K562 (cell line): Measurements from ENCODE around the gene ABHD3. TPM values are rescaled to one million over a fixed set of nuclear protein-coding genes. Genes with fewer than 3 reads are reported as not detected.
A peak's percentile ranks its signal among the peaks of the same experiment; 100 is the strongest.

Source experiments
- ATAC-seq: fragments of 200-7000 bp; cut with Tn5 transposase; 3 replicates; pipeline ENCODE4 v1.9.1; 2020; ENCODE audit warnings: moderate library complexity
- BruUV-seq: library from RNA; stranded (reverse); fragments of 400-500 nt; replicated peaks from 2 replicates; lab custom pipeline; 2021; lab: Mats Ljungman, UMichigan
- CTCF ChIA-PET: fragments of 300-600 bp; formaldehyde crosslinking; extraction: SDS; loops from one replicate; lab custom pipeline; 2021; ENCODE audit warnings: low intra/inter-chr PET ratio; lab: Yijun Ruan, JAX
- POLR2A ChIA-PET: fragments of 300-600, 350-650 bp; sonication (Branson Sonifier 250); formaldehyde crosslinking; extraction: SDS; loops from one replicate; lab custom pipeline; 2021; ENCODE audit warnings: antibody characterized with exemption, inconsistent platforms; lab: Yijun Ruan, JAX
- DNase-seq, 4 experiments: peaks; one replicate each; pipeline versions ENCODE4 v3.0.0 to v3.0.0-alpha.2; 2011 to 2018; ENCODE audit warnings: low spot score in 3 of 4, mixed read lengths in 3 of 4; ENCODE audit errors: extremely low read depth in 1 of 4
- FAIRE-seq: peaks from 2 replicates; lab custom pipeline; 2011; peaks lifted over from hg19 to GRCh38; lab: Jason Lieb, UNC
- H2AFZ ChIP-seq: 2 replicates; pipeline ENCODE4 v1.6.0; 2011; ENCODE audit warnings: low read depth, low read length, control low read depth, inconsistent platforms
- H3K27ac ChIP-seq: fragments of 200-600 bp; 3 replicates; pipeline ENCODE4 v1.8.0; 2011; ENCODE audit warnings: low read depth, mild to moderate bottlenecking, control low read depth, inconsistent platforms, low read length, moderate library complexity, mixed read lengths; ENCODE audit errors: extremely low read depth
- H3K27me3 ChIP-seq, 2 experiments: fragments of 300-600 bp in 1 of 2; 2 replicates in 1 of 2; 3 replicates in 1 of 2; pipeline versions ENCODE4 v1.6.0 to v1.8.0; 2011; ENCODE audit warnings: inconsistent platforms in 2 of 2, low read length in 2 of 2, mild to moderate bottlenecking in 1 of 2, mixed read lengths in 1 of 2, moderate library complexity in 1 of 2; ENCODE audit not compliant: control insufficient read depth in 2 of 2, insufficient read depth in 2 of 2
- H3K36me3 ChIP-seq: fragments of 300-600 bp; 3 replicates; pipeline ENCODE4 v1.8.0; 2011; ENCODE audit warnings: mild to moderate bottlenecking, low read length, inconsistent platforms; ENCODE audit not compliant: control insufficient read depth, insufficient read depth
- H3K4me1 ChIP-seq, 2 experiments: fragments of 200-600 bp in 1 of 2; replicated peaks in 1 of 2; 2 replicates in 1 of 2; 3 replicates in 1 of 2; pipeline versions ENCODE4 v1.5.1 to v1.8.0; 2011; ENCODE audit warnings: inconsistent platforms in 2 of 2, low read length in 2 of 2, mild to moderate bottlenecking in 1 of 2, mixed read lengths in 1 of 2, moderate library complexity in 1 of 2; ENCODE audit not compliant: control insufficient read depth in 2 of 2, insufficient read depth in 2 of 2
- H3K4me2 ChIP-seq: 2 replicates; pipeline ENCODE4 v1.6.1; 2011; ENCODE audit warnings: low read length, control low read depth, inconsistent platforms, mixed read lengths; ENCODE audit not compliant: insufficient read depth
- H3K4me3 ChIP-seq: fragments of 200-600 bp; sonication (generic), shearing (Covaris generic); 2 replicates; pipeline ENCODE4 v1.5.1; 2016; ENCODE audit warnings: control low read depth, inconsistent platforms
- H3K79me2 ChIP-seq: fragments of 200-600 bp; 3 replicates; pipeline ENCODE4 v1.8.0; 2011; ENCODE audit warnings: low read length, inconsistent platforms; ENCODE audit not compliant: control insufficient read depth, insufficient read depth
- H3K9ac ChIP-seq, 2 experiments: 2 replicates each; pipeline versions ENCODE4 v1.6.0 to v1.6.1; 2011; ENCODE audit warnings: low read depth in 2 of 2, low read length in 2 of 2, control low read depth in 1 of 2, inconsistent platforms in 1 of 2, mild to moderate bottlenecking in 1 of 2, mixed read lengths in 1 of 2; ENCODE audit not compliant: insufficient read depth in 1 of 2
- H3K9me1 ChIP-seq: one replicate; pipeline ENCODE4 v1.6.0; 2011; ENCODE audit warnings: inconsistent platforms, mild to moderate bottlenecking, low read length, moderate library complexity; ENCODE audit not compliant: control insufficient read depth, insufficient read depth
- H3K9me3 ChIP-seq: replicated peaks from 2 replicates; pipeline ENCODE4 v1.5.1; 2011; ENCODE audit warnings: low read depth, low read length, inconsistent platforms; ENCODE audit not compliant: control insufficient read depth, insufficient read depth
- H4K20me1 ChIP-seq: replicated peaks from 2 replicates; pipeline ENCODE4 v1.6.1; 2011; ENCODE audit warnings: low read length, inconsistent platforms, mixed read lengths; ENCODE audit not compliant: control insufficient read depth, insufficient read depth
- CBX8 ChIP-seq: fragments of 200-600 bp; sonication (generic); IDR thresholded peaks from 2 replicates; pipeline ENCODE4 v1.6.1; 2012; ENCODE audit warnings: borderline replicate concordance, mixed run types, low read depth, mild to moderate bottlenecking, moderate library complexity, mixed read lengths, low read length, control low read depth, inconsistent platforms; ENCODE audit not compliant: poor library complexity, severe bottlenecking; ENCODE audit errors: extremely low read depth
- CREB3 ChIP-seq: fragments of 450-650 bp; conservative IDR thresholded peaks from 2 replicates; pipeline ENCODE4 v1.6.1; 2016; ENCODE audit warnings: missing genetic modification characterization, low read depth, mild to moderate bottlenecking, missing compliant biosample characterization, moderate library complexity
- ID3 ChIP-seq, 2 experiments: fragments of 250-450 bp in 1 of 2; fragments of 450-650 bp in 1 of 2; sonication (Bioruptor Pico) in 1 of 2; IDR thresholded peaks; 2 replicates each; pipeline versions ENCODE4 v1.6.1 to v1.8.0; 2016 to 2021; ENCODE audit warnings: mild to moderate bottlenecking in 2 of 2, moderate library complexity in 2 of 2, missing compliant biosample characterization in 1 of 2, missing genetic modification characterization in 1 of 2
- KLF13 ChIP-seq: fragments of 450-650 bp; IDR thresholded peaks from 2 replicates; pipeline ENCODE4 v1.6.1; 2016; ENCODE audit warnings: missing genetic modification characterization, low read depth, mild to moderate bottlenecking, missing compliant biosample characterization, moderate library complexity, borderline replicate concordance
- MCM3 ChIP-seq: fragments of 450-650 bp; IDR thresholded peaks from 2 replicates; pipeline ENCODE4 v1.6.1; 2016
- NFIC ChIP-seq: fragments of 450-650 bp; IDR thresholded peaks from 2 replicates; pipeline ENCODE4 v1.6.1; 2017; ENCODE audit warnings: mild to moderate bottlenecking, inconsistent platforms
- RBFOX2 ChIP-seq: fragments of 200-400 bp; formaldehyde crosslinking; IDR thresholded peaks from 2 replicates; pipeline ENCODE4 v1.6.1; 2017; ENCODE audit warnings: low read depth, mild to moderate bottlenecking, low read length, moderate library complexity
- SLC30A9 ChIP-seq: fragments of 250-450 bp; sonication (Bioruptor Pico); IDR thresholded peaks from 2 replicates; pipeline ENCODE4 v1.8.0; 2022; ENCODE audit warnings: mild to moderate bottlenecking, moderate library complexity
- TCF3 ChIP-seq: sonication (generic); formaldehyde crosslinking; IDR thresholded peaks from 2 replicates; pipeline ENCODE4 v1.4.0; 2020; ENCODE audit warnings: mild to moderate bottlenecking, missing genetic modification reagents
- TFAP4 ChIP-seq: sonication (generic); formaldehyde crosslinking; IDR thresholded peaks from 2 replicates; pipeline ENCODE4 v1.8.0; 2022; ENCODE audit warnings: missing genetic modification reagents, mild to moderate bottlenecking, moderate library complexity, borderline replicate concordance
- ZBTB43 ChIP-seq: sonication (generic); formaldehyde crosslinking; IDR thresholded peaks from 2 replicates; pipeline ENCODE4 v1.8.0; 2023; ENCODE audit warnings: mild to moderate bottlenecking, missing genetic modification reagents
- ZNF134 ChIP-seq: fragments of 250-450 bp; sonication (Bioruptor Pico); conservative IDR thresholded peaks from 2 replicates; pipeline ENCODE4 v1.4.0; 2020
- ZNF347 ChIP-seq: fragments of 450-650 bp; formaldehyde crosslinking; IDR thresholded peaks from 2 replicates; pipeline ENCODE4 v1.4.0; 2020; ENCODE audit warnings: low read depth, mild to moderate bottlenecking, moderate library complexity
- ZNF384 ChIP-seq: IDR thresholded peaks from 2 replicates; pipeline ENCODE4 v1.6.1; 2012; ENCODE audit warnings: low read depth, low read length, improper control_type of control experiment
- WGBS: fragments of 100-300 bp; shearing (Covaris generic); methylation state at CpG from one replicate; pipeline ENCODE4 v1.1.6; 2016; ENCODE audit warnings: low coverage, mixed read lengths; ENCODE audit not compliant: insufficient coverage; ENCODE audit errors: missing lambda C conversion rate; 5-methylcytosine and 5-hydroxymethylcytosine counted together
- in situ Hi-C: fragments of 300-500 bp; cut with MboI; formaldehyde crosslinking; loops from 4 replicates; pipeline ENCODE4 v1.15.0; 2018; ENCODE audit warnings: inconsistent platforms, mixed read lengths
- intact Hi-C: fragments of 100-400 bp; cut with micrococcal nuclease; formaldehyde crosslinking; loops from 2 replicates; pipeline ENCODE4 v1.14.2; 2022
- polyA plus RNA-seq, 8 experiments: library from polyadenylated mRNA; depleted of rRNA in 4 of 8; stranded (reverse) in 5 of 8; unstranded in 3 of 8; fragments of >200 nt; fragmentation: Nextera tagmentation in 2 of 8; fragmentation: Illumina TruSeq in 1 of 8; extraction: Ambion mirVana in 2 of 8; extraction: Trizol in 1 of 8; gene quantifications; 2 replicates each; pipeline versions ENCODE4 v1.2.1 to v1.2.3, GENCODE V29; 2011 to 2014; ENCODE audit warnings: inconsistent platforms in 1 of 8, missing spikeins in 1 of 8
- total RNA-seq, 7 experiments: library from RNA; depleted of rRNA in 6 of 7; stranded (reverse); fragments of >200 nt in 6 of 7; fragmentation: Illumina TruSeq in 2 of 7; extraction: Trizol in 2 of 7; gene quantifications; 2 replicates each; pipeline versions ENCODE4 v1.2.1 to v1.2.3, GENCODE V29; 2011 to 2021; ENCODE audit warnings: low replicate concordance in 1 of 7

The ABHD3 gene
- total and polyA plus RNA-seq, 9 of the 15 experiments (the other 6 are each of a cell fraction or from before 2014, with no cell fraction given): 6.3 to 38.8 (median 19.4) TPM

GRCh38 chr18:21739604-21740537 is 35.3 kb upstream of the ABHD3 start:
- H3K27ac ChIP-seq: peak overlapping the region; percentile 95
- ChIA-PET CTCF (no interaction called here), POLR2A (interaction anchor here (0.5 to 3.8 kb wide), 13 partner anchors 9 to 1254 kb away, joined by 3 to 21 read pairs (median 4); partner anchors contain the start of gene ESCO1)
- DNase-seq: peak; percentile 39 to 90 (median 44)
- WGBS: 5% methylated on average over 21 of the region's 21 CpGs
- H3K79me2 ChIP-seq: peaks cover 42% of the 10 kb centered on the region
- peaks cover 6% of the 10 kb centered on the region; the same call in 1 of the 2 replicates for H4K20me1 ChIP-seq
- peak overlapping the region; percentile 86 for H2AFZ ChIP-seq
- H3K4me1 ChIP-seq: peaks cover 20 to 24% of the 10 kb centered on the region in 2 experiments; a peak in 4 of 5 replicates
- no peaks in the 10 kb centered on the region; the same call in 1 of the 2 replicates for H3K9me3 ChIP-seq
- no peaks in the 10 kb centered on the region for H3K27me3 ChIP-seq
- no peaks in the 10 kb centered on the region for H3K9me1 ChIP-seq
- in situ Hi-C loops: no loop called here
- FAIRE-seq: peak; percentile 79
- peak overlapping the region; percentile 90; the same call in 1 of the 2 replicates for H3K4me3 ChIP-seq
- peak; percentile 64 for ATAC-seq
- H3K36me3 ChIP-seq: no peaks in the 10 kb centered on the region
- peak overlapping the region; percentile 18 to 90; a peak in 3 of 4 replicates for H3K9ac ChIP-seq
- peak overlapping the region; percentile 83 for H3K4me2 ChIP-seq
- BruUV-seq: TSS peak; percentile 87
- intact Hi-C loops: loop anchor here (1.0 to 10.0 kb wide), 3 partner anchors 36 to 245 kb away; partner anchors contain the start of genes ABHD3 and SNRPD1
- TF ChIP-seq CREB3 (tag): 0 out of 2 replicates have a peak, but pooled peaks have one; percentile 66
- no peak for TF ChIP-seq MCM3
- 0 out of 2 replicates have a peak, but pooled peaks have one; percentile 21 for TF ChIP-seq TFAP4
- no peak for TF ChIP-seq SLC30A9 (CRISPR knock-in tag)
- 0 out of 2 replicates have a peak, but pooled peaks have one; percentile 6 for TF ChIP-seq NFIC
- TF ChIP-seq RBFOX2: no peak
- TF ChIP-seq ZBTB43 (CRISPR knock-in tag): no peak
- peak; percentile 77 for TF ChIP-seq ZNF384
- no peak for TF ChIP-seq ID3 (CRISPR knock-in tag; IDR thresholded peaks at IDR 0.05)
- TF ChIP-seq ID3 (tag; IDR thresholded peaks at IDR 0.05): no peak
- TF ChIP-seq CBX8: no peak
- TF ChIP-seq ZNF134 (CRISPR knock-in tag): peak; percentile 24; the same call in 1 of the 2 replicates
- TF ChIP-seq ZNF347 (CRISPR knock-in tag): no peak
- no peak for TF ChIP-seq TCF3 (CRISPR knock-in tag)
- 0 out of 2 replicates have a peak, but pooled peaks have one; percentile 18 for TF ChIP-seq KLF13
